NCI-H2196 treated with DMSO at 0.1 percent for 48 hours (cell line): ENCODE results near the gene ARHGAP11A.

Experiments used
- DNase-seq: peaks from one replicate; lab custom pipeline; 2025; ENCODE audit not compliant: unreplicated experiment; lab: John Stamatoyannopoulos, UW

Gene ARHGAP11A

DNA sequence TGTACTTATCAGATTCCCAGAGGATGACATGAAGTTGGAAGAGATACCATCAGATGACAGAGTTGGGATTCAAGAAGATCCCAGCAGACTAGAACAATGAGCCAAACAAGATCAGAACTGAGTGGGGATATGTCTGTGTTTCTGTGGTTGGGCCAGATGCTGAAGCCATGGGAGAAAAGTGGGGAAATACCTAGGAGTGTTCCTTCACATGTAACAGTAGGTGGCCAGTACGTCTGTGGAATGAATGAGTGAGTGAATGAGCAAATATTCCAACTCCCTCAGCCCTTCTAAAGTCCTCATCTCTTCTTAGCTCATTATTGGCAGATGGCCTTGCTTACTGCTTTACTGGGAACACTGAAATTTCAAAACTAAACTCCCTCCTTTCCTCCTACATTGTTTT, 70.3 kb downstream of the ARHGAP11A start:
- DNase-seq = no peak

DNA sequence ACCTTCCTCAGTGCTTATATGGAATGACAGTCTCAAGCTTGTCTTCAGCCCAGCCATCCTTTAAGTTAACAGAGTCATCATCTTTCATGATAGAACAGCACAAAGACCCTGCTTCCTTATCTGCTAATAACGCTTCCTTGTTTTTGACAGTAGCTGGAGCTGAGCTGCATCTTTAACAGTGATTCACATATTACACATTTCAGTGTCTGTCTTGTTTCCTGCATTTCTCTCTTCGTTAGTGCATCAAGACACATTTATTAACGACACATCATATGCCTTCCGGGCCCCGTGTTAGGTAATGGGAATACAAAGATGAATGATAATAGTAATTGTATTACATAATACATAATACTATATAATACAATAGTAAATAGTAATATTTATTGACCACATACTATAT, 72.3 kb downstream of the ARHGAP11A start:
- no peak for DNase-seq

DNA sequence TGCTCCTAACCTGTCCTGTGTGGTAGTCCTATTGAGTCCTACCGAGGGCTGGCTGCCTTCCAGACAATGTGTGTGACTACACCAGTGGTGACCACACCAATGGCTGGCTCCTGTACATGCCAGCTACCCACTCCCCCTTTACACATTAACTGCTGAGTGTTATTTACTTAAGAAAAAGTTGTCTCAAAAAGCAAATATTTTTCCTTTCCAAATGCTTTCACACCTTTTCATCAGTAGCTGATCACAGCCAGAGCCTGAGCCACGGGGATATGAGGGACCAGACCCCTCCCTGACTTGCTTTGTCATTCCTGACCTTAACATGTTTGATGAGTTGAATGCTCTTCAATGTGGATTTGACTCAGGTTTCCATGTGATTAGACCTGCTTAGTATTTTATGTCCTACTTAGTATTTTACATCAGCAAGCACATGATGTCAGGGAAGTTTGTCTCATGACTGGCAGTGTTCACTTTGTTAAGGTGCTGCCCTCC, 72.9 kb downstream of the ARHGAP11A start:
- no peak for DNase-seq
